Islet of Langerhans (tissue), 1 donor: ENCODE data around the gene SIGLEC12.

Experiments
- FAIRE-seq: peaks from one replicate; lab custom pipeline; 2011; peaks lifted over from hg19 to GRCh38; lab: Jason Lieb, UNC

The SIGLEC12 gene

GRCh38 chr19:51501594-51502263 lies at the start of gene SIGLEC12:
SIGLEC12 (minus strand) TSS chr19:51501800; CDS start chr19:51501733, 67 bp downstream.
- no peak for FAIRE-seq

- FAIRE-seq: no peak
Measured at GRCh38 chr19:51550848-51551672, 49.5 kb upstream of the SIGLEC12 start.

GRCh38 chr19:51549533-51550324 lies 48.1 kb upstream of the SIGLEC12 start:
- no peak for FAIRE-seq

- FAIRE-seq: no peak
Measured at GRCh38 chr19:51548891-51549305, 47.3 kb upstream of the SIGLEC12 start.

- no peak for FAIRE-seq
Measured at GRCh38 chr19:51548213-51548651, 46.6 kb upstream of the SIGLEC12 start.

- FAIRE-seq: no peak
Measured at GRCh38 chr19:51547397-51548212, 46.0 kb upstream of the SIGLEC12 start.

- no peak for FAIRE-seq
Measured at GRCh38 chr19:51546650-51547396, 45.2 kb upstream of the SIGLEC12 start.

- FAIRE-seq: no peak
Measured at GRCh38 chr19:51546107-51546649, 44.6 kb upstream of the SIGLEC12 start.

GRCh38 chr19:51544038-51544437 lies 42.4 kb upstream of the SIGLEC12 start:
- FAIRE-seq: no peak

- FAIRE-seq: no peak
Measured at GRCh38 chr19:51542699-51543098, 41.1 kb upstream of the SIGLEC12 start.

GRCh38 chr19:51541458-51542357 lies 40.1 kb upstream of the SIGLEC12 start:
- no peak for FAIRE-seq

GRCh38 chr19:51539821-51540366 lies 38.3 kb upstream of the SIGLEC12 start:
- FAIRE-seq: no peak

- FAIRE-seq: no peak
Measured at GRCh38 chr19:51535535-51535934, 33.9 kb upstream of the SIGLEC12 start.

GRCh38 chr19:51531349-51532315 lies 30.0 kb upstream of the SIGLEC12 start, which contains the start of gene SIGLEC6:
SIGLEC6 (minus strand) TSS chr19:51531670; CDS start chr19:51531648, 22 bp downstream.
- FAIRE-seq: no peak

GRCh38 chr19:51530616-51531015 lies 29.0 kb upstream of the SIGLEC12 start:
- FAIRE-seq: no peak

GRCh38 chr19:51529301-51529700 lies 27.7 kb upstream of the SIGLEC12 start:
- FAIRE-seq: no peak

- no peak for FAIRE-seq
Measured at GRCh38 chr19:51525651-51526050, 24.1 kb upstream of the SIGLEC12 start.

GRCh38 chr19:51524666-51525264 lies 23.2 kb upstream of the SIGLEC12 start:
- no peak for FAIRE-seq
